ENCODE measurements around the gene NIPBL. TPM values are rescaled to one million over a fixed set of nuclear protein-coding genes. Genes with fewer than 3 reads are reported as not detected.
"Not testable (repeated sequence)": the region's sequence is repeated elsewhere in the genome, so short reads cannot be mapped to it uniquely, and the experiment has no call there.

NIPBL gene
- total RNA-seq, 2 experiments from 2014 or later, result 36.7 to 38.3 TPM

DNA sequence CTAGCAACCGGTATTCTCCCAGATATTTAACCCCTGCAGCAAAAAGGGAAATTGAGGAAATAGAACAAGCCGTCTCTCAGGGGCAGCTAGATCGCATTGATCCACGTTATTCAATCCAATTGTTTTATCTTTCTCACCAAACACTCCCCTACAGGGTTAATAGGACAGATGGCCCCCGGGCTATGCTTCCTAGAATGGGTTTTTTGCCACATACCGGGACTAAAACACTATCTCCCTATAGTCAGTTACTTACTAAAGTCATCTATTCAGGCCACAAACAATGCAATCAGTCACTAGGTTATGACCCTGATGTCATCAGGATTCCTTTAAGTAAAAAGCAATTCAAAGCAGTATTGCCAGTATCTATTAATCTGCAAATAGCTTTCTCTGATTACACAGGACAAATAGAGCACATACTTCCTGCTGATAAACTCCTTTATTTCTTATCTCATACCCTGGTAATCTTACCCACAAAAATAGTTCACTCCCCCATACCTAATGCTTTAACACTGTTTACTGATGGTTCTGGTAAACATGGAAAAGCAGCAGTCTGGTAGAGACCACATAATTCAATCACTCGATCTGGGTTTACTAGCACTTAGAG lies 213.7 kb downstream of the NIPBL start:
- intact Hi-C loops (cut with micrococcal nuclease), result no loop called here

GRCh38 chr5:37090781-37091180 lies 214.2 kb downstream of the NIPBL start:
- Mint-ChIP-seq H3K9me3 (no peaks in the 10 kb centered on the region), H3K27me3 (ENCODE audit: low read depth) (no peaks in the 10 kb centered on the region), H3K36me3 (ENCODE audit: low read depth) (peaks cover 6% of the 10 kb centered on the region), H3K4me1 (ENCODE audit: low read depth) (no peaks in the 10 kb centered on the region), H3K4me3 (no peak overlapping the region), H3K27ac (no peak overlapping the region)
- no peak for DNase-seq
- intact Hi-C loops (cut with micrococcal nuclease), result no loop called here
- CTCF ChIA-PET, result interaction anchor here (0.9 kb wide), 1 partner anchor 20 kb away, joined by 4 read pairs; no protein-coding TSS in a partner anchor

More for the DNA sequence above, 213.7 kb downstream of the NIPBL start:
- Mint-ChIP-seq H3K27ac (no peak overlapping the region), H3K27me3 (ENCODE audit: low read depth) (no peaks in the 10 kb centered on the region), H3K4me3 (no peak overlapping the region), H3K4me1 (ENCODE audit: low read depth) (no peaks in the 10 kb centered on the region), H3K9me3 (no peaks in the 10 kb centered on the region), H3K36me3 (ENCODE audit: low read depth) (peaks cover 6% of the 10 kb centered on the region)
- no peak for DNase-seq
- CTCF ChIA-PET, result interaction anchor here (0.9 kb wide), 1 partner anchor 19 kb away, joined by 4 read pairs; no protein-coding TSS in a partner anchor

GRCh38 chr5:37093795-37094194 lies 217.2 kb downstream of the NIPBL start:
- intact Hi-C loops (cut with micrococcal nuclease); H3K27me3 Mint-ChIP-seq (ENCODE audit: low read depth); H3K4me3 Mint-ChIP-seq; DNase-seq; H3K4me1 Mint-ChIP-seq (ENCODE audit: low read depth); H3K27ac Mint-ChIP-seq: not testable (repeated sequence)
- Mint-ChIP-seq H3K36me3 (ENCODE audit: low read depth) (peaks cover 13% of the 10 kb centered on the region), H3K9me3 (peaks cover 11% of the 10 kb centered on the region)
- CTCF ChIA-PET, result interaction anchor here (0.7 kb wide), 1 partner anchor 13 kb away, joined by 4 read pairs; no protein-coding TSS in a partner anchor

DNA sequence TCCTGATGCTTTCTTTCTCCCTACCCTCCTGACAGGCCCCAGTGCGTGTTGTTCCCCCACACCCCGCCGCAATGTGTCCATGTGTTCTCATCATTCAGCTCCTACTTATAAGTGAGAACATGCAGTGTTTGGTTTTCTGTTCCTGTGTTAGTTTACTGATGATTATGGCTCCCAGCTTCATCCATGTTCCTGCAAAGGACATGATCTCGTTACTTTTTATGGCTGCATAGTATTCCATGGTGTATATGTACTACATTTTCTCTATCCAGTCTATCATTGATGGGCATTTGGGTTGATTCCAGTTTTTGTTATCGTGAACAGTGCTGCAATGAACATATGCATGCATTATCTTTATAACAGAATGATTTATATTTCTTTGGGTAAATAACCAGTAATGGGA lies 222.7 kb downstream of the NIPBL start:
- H3K27ac Mint-ChIP-seq; intact Hi-C loops (cut with micrococcal nuclease); H3K27me3 Mint-ChIP-seq (ENCODE audit: low read depth); DNase-seq; H3K4me3 Mint-ChIP-seq; CTCF ChIA-PET; H3K4me1 Mint-ChIP-seq (ENCODE audit: low read depth): not testable (repeated sequence)
- peaks cover 27% of the 10 kb centered on the region for H3K36me3 Mint-ChIP-seq (ENCODE audit: low read depth)
- H3K9me3 Mint-ChIP-seq, result peaks cover 36% of the 10 kb centered on the region

- Mint-ChIP-seq H3K36me3 (ENCODE audit: low read depth) (peaks cover 30% of the 10 kb centered on the region), H3K27ac (no peak overlapping the region), H3K27me3 (ENCODE audit: low read depth) (peaks cover 3% of the 10 kb centered on the region), H3K9me3 (peaks cover 26% of the 10 kb centered on the region), H3K4me1 (ENCODE audit: low read depth) (peaks cover 9% of the 10 kb centered on the region), H3K4me3 (no peak overlapping the region)
- no peak for DNase-seq
- intact Hi-C loops (cut with micrococcal nuclease), result no loop called here
- CTCF ChIA-PET, result no interaction called here
Measured at GRCh38 chr5:37103302-37103701, 226.7 kb downstream of the NIPBL start.

DNA sequence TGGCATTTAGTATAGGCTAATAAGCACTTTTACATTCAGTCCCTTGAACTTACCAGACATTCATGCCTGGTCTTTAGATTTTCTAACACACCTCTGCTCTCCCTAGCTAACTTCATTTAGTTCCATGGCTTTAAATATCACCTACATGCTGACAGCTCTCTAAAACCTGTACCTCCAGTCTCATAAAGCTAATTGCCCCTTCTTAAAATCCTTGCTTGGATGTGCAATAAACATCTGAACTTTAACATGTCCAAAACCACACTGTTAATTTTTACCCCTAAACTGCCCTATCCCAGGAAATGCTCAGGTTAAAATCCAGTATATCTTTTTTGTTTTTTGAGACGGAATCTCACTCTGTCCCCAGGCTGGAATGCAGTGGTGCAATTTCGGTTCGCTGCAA lies 232.8 kb downstream of the NIPBL start:
- Mint-ChIP-seq H3K27me3 (ENCODE audit: low read depth) (peaks cover 13% of the 10 kb centered on the region), H3K36me3 (ENCODE audit: low read depth) (peaks cover 31% of the 10 kb centered on the region), H3K27ac (no peak overlapping the region), H3K4me3 (no peak overlapping the region), H3K4me1 (ENCODE audit: low read depth) (peaks cover 37% of the 10 kb centered on the region), H3K9me3 (peaks cover 10% of the 10 kb centered on the region)
- intact Hi-C loops (cut with micrococcal nuclease), result no loop called here
- DNase-seq, result no peak
- CTCF ChIA-PET, result no interaction called here

- intact Hi-C loops (cut with micrococcal nuclease), result loop anchor here (5.0 kb wide), 3 partner anchors 183 to 868 kb away; partner anchors contain the start of gene NADK2
- H3K27ac Mint-ChIP-seq, result no peak overlapping the region
Measured at GRCh38 chr5:37110135-37110534, 233.6 kb downstream of the NIPBL start.

DNA sequence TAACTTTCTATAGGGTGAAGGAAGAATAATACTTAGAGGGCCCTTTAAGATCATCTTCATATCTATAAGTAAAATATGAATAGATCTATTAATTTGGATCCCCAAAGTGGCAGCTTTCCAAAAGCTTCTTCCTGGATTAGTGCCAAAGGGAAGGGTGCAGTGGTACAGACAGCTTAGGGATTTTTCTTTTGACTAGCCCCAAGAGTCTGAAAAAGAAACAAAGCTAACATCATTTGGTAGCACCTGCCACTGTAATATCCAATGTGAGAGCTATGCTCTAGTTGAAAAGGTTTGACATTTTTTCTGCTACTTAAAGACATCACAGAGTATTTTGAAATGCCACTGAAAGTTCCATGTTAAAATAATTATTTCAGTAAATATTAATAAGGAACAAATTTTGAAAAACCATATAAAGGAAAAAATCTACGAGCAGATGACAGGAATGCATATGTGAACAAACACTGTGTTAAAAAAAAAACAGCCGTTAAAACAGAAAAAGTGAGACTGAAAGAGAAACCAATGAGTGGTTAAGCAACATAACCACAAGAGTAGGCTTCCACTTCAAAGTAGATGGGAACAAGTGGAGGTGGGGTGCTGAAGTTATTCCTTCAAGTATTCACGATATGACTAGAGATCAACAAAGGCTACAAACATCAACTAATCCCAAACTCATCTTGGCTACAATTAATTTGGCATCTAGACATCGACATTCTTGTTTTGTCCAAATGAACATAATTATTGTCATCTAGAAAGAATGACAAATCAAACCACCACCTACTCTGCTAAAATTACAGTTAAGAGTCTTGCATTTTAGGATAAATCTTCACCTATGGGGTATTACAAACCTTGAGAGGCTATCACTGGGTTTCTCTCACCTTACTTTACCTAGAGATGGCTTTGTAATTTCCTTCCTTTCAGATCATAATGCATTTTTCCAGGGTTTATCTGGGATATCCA lies 235.1 kb downstream of the NIPBL start:
- intact Hi-C loops (cut with micrococcal nuclease), result loop anchor here (1.0 to 5.0 kb wide), 9 partner anchors 85 to 869 kb away; partner anchors contain the start of genes CPLANE1, NADK2, NIPBL and NUP155
- Mint-ChIP-seq H3K4me1 (ENCODE audit: low read depth) (peaks cover 37% of the 10 kb centered on the region), H3K36me3 (ENCODE audit: low read depth) (peaks cover 33% of the 10 kb centered on the region), H3K27me3 (ENCODE audit: low read depth) (peaks cover 13% of the 10 kb centered on the region), H3K4me3 (peak overlapping the region; percentile 8), H3K27ac (peak overlapping the region; percentile 37), H3K9me3 (peaks cover 10% of the 10 kb centered on the region)
- CTCF ChIA-PET, result no interaction called here
- peak; percentile 25 for DNase-seq

More at GRCh38 chr5:37110135-37110534, 233.6 kb downstream of the NIPBL start:
- CTCF ChIA-PET, result no interaction called here
- no peak for DNase-seq
- peaks cover 13% of the 10 kb centered on the region for H3K27me3 Mint-ChIP-seq (ENCODE audit: low read depth)
- peaks cover 10% of the 10 kb centered on the region for H3K9me3 Mint-ChIP-seq
- peaks cover 31% of the 10 kb centered on the region for H3K36me3 Mint-ChIP-seq (ENCODE audit: low read depth)
- no peak overlapping the region for H3K4me3 Mint-ChIP-seq
- H3K4me1 Mint-ChIP-seq (ENCODE audit: low read depth), result peaks cover 37% of the 10 kb centered on the region

DNA sequence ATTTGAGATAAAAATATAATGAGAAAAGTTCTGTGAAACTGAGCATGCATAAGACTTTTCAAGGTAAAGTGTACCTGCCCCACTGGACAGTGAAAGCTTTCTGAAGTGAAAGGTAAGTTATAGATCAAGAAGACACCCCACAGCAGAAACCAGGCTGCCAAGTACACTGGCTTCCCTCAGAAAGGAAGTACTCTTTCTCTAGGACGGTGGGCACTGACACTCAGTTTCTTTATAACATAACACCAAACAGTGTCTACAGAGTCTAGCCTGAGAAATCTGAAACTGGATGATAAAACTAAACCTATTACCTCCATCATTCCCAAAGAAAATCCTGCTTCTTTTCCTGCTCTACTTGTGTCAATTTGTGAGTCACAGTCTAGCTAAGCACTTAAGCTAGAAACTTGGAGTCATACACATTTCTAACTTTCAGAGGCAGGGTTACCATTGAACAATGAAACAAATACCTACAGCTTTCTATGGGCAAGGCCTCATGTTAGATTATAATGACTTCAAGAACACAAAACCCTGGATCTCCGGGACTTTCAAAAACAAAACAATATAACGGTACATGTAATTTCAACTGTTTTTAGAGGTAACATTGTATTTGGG lies 235.9 kb downstream of the NIPBL start:
- CTCF ChIA-PET, result interaction anchor here (1.0 kb wide), 1 partner anchor 9 kb away, joined by 3 read pairs; no protein-coding TSS in a partner anchor
- Mint-ChIP-seq H3K4me3 (no peak overlapping the region), H3K9me3 (peaks cover 10% of the 10 kb centered on the region), H3K27me3 (ENCODE audit: low read depth) (peaks cover 13% of the 10 kb centered on the region), H3K36me3 (ENCODE audit: low read depth) (peaks cover 32% of the 10 kb centered on the region), H3K27ac (peak overlapping the region; percentile 37), H3K4me1 (ENCODE audit: low read depth) (peaks cover 37% of the 10 kb centered on the region)
- intact Hi-C loops (cut with micrococcal nuclease), result loop anchor here (2.0 to 5.0 kb wide), 7 partner anchors 84 to 870 kb away; partner anchors contain the start of genes CPLANE1, NADK2, NIPBL and NUP155
- DNase-seq, result no peak

All from activated naive CD4-positive, alpha-beta T cell treated with anti-CD3 and anti-CD28 coated beads for 36 hours (primary cell).